Hematopoietic multipotent progenitor cell treated with erythropoietin and hydrocortisone succinate and interleukin-3 and kit ligand, for 4 days (in vitro differentiated cells): ENCODE data around the gene ANXA3.
A peak's percentile ranks its signal among the peaks of the same experiment; 100 is the strongest.
"Not testable (repeated sequence)": the region's sequence is repeated elsewhere in the genome, so short reads cannot be mapped to it uniquely, and the experiment has no call there.

Experiments
- DNase-seq: peaks from one replicate; pipeline ENCODE4 v3.0.0-alpha.2; 2015

The ANXA3 gene, protein sequence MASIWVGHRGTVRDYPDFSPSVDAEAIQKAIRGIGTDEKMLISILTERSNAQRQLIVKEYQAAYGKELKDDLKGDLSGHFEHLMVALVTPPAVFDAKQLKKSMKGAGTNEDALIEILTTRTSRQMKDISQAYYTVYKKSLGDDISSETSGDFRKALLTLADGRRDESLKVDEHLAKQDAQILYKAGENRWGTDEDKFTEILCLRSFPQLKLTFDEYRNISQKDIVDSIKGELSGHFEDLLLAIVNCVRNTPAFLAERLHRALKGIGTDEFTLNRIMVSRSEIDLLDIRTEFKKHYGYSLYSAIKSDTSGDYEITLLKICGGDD

DNA sequence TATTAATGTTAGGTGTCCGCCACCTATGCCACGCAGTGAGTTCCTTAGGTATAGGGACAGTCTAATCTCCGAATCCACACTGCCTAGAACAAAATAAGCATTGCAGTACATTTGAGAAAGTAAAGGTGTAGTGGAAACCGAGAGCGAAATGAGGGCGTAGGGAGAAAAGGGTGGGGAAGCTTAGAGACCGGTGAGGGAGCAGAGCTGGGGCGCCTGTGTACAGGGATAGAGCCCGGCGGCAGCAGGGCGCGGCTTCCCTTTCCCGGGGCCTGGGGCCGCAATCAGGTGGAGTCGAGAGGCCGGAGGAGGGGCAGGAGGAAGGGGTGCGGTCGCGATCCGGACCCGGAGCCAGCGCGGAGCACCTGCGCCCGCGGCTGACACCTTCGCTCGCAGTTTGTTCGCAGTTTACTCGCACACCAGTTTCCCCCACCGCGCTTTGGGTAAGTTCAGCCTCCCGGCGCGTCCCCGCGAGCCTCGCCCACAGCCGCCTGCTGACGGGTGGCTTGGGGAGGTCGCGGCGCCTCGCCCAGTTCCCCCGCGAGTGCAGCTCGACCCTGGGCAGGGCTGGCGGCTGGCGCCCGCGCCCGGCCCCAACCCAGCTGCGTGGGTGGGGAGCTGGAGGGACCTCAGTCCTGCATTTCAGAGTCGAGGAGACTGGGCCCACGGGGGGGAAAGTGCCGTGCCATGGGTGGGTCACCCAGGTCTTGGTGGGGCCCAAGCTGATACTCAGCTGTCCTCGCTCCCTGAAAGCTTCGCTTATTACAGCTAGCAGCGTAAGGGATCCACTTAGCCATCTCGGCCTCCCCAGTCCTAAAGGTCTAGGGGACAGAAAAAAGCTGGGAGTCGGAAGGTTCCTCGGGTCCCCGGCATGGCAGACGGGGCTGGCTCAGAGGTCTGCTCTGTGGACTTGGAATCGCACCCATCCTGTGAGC, at the start of gene ANXA3:
Gene ANXA3 (plus strand): TSS at position 351 of the 932 bp plus-strand sequence. CDS start 2,704 bp downstream, outside the sequence.
- peak; percentile 59 for DNase-seq

DNA sequence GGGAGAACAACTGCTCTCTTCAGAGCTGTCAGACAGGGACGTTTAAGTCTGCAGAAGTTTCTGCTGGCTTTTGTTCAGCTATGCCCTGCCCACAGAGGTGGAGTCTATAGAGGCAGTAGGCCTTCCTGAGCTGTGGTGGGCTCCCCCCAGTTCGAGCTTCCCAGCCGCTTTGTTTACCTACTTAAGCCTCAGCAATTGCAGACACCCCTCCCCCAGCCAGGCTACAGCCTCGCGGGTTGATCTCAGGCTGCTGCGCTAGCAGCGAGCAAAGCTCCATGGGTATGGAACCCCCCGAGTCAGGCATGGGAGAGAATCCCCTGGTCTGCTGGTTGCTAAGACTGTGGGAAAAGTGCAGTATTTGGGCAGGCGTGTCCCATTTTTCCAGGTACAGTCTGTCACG, 45.3 kb upstream of the ANXA3 start:
- not testable (repeated sequence) for DNase-seq

DNA sequence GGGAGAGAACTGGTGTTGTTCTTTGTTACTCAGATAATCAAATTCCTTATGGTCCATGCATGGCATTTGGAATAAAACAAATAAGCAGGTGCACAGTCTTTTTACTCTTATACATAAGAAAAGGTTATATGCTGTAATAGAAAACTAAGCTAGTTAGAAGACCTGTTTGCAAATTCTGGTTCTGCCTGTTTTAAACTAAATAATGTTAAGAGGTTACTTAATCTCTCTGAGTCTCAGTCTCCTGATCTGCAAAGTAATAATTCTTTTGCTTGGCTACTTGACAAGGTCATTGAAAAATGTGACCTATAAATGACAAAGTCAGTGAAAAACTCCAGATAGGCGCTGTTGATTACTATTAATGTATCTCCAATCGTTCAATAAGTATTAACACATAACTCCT, 42.5 kb upstream of the ANXA3 start:
- DNase-seq = no peak

DNA sequence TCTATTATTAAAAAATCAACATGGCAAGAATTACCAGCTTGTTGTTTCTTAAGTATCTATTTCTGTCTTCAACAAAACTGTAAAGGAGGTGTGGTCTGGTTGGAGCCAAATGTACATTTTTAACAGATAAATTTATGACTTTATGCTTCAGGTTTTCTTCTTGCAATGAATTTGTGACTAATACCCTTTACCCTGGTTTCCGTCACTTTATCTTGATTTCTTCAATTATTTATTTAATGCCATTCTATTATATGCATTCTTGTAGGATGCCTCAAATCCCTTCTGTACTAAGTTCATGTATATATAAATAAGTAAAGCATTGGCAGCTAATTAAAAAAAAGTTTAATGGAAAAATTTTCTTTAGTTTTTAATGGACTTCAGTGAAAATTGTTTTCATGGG, 41.5 kb upstream of the ANXA3 start:
- no peak for DNase-seq

DNA sequence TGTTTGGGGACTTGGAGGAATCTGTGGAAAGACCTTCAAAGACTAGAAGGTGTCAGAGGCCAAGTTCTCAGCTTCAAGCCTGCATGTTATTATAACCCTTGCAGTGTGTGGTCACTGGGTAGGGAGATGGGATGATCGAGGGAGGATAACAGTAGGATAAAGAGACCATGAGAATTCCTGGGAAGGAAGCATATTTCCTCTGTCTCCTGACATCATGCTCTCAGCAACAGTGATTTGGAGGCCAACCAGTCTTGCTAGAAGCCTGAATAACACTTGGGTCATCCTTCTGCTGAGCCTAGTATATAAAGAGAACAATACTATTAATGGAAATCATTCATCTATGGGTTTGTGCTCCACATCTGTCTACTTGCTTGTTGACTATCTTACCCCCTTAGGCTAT, 40.9 kb upstream of the ANXA3 start:
- no peak for DNase-seq

DNA sequence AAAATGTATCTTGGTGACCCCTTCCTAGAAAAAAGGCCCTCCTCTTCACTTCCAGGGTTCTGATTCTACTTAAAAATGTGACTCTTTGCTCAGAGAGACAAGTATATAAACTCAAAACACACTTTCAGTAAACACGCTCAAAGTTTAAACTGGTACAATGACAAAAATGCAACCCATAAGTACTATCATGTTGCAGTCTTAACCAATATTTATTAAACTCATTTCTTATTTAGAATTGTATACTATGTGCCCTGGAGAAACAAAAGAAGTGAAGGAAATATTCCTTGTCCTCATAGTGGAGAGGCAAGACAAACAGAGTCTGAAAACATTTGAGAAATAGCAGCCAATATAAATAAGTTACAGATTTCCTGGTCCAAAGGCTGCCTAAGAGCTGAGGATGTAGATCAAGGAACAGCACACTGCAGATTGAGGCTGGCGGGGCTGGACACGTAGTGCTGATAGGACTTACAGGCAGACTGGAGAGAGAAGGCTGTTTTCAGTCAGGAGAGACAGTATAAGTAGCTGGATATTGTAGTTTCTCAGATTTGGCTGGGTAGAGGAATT, 39.1 kb upstream of the ANXA3 start:
- no peak for DNase-seq

DNA sequence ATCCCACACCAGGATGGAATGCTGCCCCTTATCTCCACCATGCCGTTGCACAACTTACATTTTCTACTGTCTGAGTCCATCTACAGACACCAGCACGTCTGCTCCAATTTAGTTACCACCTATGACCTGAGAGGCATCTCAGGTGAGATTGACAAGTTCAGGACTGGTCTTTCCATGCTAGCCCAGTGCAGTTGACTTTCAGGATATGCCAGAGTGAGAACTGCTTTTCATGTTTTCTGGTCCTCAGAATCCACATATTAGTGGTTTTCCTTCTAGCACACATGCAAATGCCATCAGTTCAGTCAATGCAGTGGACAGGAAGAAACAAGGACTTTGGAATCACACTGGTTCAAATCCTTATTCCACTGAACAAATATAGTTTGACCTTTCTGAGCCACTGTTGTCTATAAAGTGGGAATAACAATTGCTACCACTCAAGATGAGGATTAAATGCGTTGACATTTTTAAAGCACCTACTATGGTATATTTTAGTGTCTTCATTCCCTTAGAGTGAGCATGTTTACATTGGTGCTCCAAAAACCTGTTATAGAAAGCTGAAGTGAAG, 38.1 kb upstream of the ANXA3 start:
- DNase-seq = no peak

DNA sequence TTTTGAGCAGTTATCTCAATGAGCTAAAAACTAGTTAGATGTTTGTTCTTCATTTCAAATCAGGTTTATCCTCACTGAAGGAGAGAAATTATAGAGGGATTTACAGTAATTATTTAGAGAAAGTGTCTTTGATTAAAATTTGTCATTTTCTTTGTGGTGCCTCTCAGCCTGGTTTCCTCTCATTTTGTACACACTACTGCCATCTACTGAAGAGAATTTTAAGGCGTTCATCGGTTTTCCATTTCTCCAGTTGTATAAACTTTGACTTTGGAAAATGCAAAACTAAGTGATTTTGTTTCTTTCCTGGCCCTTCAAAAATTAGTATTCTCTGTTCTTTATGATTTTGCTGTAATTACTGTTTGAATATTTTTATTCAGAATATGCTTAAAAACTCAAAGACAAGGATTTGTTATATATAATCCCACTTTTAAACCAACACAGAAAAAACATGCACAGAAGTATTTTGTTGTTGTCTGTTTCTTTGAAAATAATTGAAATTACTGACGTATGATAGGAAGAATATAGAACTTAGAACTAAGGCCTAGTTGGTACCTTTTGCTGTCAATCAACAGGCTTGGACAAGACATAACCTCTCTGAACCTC, 34.4 kb upstream of the ANXA3 start:
- peak; percentile 71 for DNase-seq

DNA sequence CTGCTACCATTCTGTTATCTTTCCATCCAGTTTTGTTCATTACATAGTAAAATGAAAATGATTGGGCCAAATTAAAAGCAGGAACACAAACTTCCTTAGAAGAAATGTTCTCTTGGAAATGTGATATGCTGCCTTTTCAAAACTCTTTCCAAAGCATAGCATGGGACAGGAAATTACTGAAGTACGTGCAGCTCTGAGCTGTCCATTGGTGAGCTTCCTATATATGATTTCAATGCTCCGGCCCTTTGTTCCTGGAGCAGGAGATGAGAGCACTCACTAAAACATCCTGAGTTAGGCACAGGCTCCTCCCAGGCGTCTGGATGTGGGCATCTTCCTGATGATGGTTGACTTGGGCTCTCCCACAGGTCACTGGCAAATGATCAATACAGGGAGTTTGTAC, 33.0 kb upstream of the ANXA3 start:
- peak; percentile 13 for DNase-seq

DNA sequence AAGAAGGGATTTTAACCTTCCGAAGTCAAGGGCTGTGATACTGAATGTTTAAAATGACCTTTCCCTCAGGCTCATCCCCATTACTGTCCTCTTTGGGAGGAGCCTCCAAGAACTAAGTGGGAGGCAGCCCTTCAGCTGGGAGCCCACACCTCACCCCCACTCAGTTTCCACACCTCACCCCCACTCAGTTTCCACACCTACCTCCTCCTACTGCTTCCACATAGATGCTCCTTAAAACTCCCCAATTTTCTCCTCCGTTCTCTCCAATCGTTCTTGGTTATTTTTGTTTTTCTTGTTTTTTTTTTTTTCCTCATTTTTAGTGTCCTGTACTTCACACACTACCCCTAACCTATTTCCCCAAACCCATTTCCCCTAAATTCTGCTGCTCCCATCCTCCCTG, 31.6 kb upstream of the ANXA3 start:
- DNase-seq = no peak

DNA sequence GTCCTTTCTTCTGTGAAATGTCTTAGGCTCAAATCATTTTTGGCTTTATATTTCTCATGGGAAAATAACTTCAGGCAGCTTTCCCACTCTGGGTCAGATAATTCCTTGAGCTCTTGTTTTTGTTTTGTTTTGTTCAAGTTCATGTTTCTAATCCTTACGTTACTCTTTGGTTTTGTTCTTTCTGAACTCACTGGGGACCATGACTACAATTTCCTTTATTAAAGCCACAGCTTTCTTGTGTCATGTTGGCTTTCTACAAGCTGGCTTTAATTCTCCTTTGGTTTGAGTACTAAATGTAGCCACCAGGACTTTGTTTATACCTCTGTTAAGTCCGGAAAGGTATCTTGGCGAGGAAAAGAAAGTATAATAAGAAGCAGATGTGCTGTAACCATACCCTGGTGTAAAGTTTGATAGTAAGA, 30.8 kb upstream of the ANXA3 start:
- no peak for DNase-seq

DNA sequence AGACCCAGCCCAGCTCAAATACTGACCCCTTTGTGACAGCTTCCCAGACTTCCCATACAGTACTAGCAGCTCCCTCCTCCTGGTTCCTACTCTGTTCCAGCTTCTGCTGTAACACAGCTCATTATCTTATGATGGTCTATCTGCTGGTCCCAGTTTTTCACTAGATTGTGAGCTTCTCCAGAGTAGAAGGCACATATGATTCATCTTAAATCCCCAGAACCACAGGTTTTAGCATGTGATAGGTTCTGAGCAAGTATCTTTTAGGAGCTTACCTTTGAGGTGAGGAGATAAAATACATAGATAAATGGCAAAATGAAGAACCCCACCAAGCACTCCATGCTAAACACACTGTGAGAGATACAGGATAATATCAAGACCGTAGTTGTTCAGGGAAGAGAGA, 27.6 kb upstream of the ANXA3 start:
- no peak for DNase-seq

DNA sequence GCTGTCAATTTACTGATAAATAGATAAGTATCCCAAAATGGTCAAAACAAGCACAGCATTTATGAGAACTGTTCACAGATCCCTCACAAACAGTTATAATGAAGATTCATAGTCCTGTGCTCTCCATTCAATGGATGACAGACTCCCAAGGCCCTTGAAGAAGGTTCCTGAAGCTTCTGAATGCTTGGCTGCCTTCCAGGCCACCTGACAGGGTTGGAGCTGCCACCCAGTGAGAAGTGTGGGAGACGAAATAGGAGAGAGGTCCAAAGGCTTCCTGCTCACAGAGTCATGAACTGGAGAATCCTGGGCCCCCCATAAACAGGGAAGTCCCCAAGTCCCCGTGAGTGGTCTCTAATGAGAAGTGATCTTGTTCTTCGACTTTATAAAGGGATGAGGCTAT, 26.0 kb upstream of the ANXA3 start:
- DNase-seq = no peak

DNA sequence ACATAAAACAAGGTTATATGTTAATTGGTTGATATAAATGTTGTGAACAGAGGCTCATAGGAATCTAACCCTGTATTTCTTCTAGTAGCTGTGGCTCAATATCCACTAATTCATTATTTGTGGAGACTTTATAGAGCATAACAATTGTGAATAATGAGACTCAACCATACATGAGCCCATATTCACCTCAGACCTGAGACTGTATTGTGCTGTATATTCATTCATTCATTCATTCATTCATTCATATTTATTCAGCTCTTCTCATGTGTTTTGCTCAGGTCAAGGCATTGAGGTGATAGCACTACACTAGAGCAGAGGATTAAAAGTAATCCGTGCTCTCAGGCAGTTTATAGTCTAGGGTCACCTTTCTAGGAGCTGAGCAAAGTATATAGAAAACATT, 24.5 kb upstream of the ANXA3 start:
- no peak for DNase-seq

DNA sequence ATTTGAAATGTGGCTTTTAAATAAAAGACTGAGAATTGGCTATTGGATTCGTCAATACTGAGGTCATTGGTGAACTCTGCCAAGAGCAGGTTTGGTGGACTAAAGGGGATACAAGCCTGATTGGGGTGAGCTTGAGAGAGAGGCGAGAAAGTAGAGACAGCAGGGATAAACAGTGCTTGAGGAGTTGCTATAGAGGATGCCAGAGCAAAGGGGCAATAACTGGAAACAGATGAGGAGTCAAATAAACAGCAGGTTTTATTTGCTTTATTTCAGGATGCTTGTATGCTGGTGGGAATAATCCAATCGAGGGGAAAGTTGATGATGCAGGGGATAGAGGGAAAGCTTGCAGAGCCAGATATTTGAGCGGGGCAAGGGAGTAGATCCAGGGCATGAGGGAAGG, 24.0 kb upstream of the ANXA3 start:
- DNase-seq = no peak

DNA sequence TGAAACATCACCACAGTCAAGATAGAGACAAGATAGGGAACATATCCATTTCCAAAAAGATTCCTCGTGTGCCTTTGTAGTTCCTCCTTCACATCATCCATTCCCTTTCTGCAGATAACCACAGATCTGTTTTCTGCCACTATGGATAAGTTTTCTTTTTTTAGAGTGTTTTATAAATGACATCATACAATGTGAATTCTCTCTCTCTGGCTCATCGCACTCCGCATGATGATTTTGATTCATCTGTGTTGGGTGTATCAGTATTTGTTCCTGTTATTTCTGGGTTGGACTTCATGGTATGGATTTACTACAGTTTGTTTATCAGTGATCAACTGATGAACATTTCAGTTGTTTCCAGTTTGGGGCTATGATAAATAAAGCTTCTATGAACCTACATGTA, 23.2 kb upstream of the ANXA3 start:
- DNase-seq = no peak

DNA sequence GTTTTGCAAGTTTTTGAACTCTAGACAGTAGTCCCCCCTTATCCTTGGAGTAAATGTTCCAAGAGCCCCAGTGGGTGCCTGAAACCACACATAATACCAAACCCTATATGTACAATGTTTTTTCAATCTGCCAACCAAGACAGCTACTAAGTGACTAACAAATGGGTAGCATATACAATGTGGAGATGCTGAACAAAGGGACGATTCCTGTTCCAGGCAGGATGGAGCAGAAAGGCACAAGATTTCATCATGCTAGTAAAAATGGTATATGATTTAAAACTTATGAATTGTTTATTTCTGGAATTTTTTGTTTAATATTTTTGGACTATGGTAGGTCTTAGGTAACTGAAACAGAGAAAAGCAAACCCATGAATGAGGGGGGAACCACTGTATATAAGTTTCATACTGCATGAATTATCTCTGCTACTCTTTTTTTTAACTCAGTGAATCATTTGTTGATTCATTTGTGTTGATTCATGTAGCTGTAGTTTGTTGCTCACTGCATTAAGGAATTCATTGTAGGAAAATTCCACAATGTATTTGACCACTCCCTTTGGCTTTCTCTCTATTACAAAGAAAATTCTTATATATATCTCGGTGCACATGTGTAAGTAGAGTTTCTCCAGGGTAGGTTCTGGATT, 21.9 kb upstream of the ANXA3 start:
- no peak for DNase-seq

DNA sequence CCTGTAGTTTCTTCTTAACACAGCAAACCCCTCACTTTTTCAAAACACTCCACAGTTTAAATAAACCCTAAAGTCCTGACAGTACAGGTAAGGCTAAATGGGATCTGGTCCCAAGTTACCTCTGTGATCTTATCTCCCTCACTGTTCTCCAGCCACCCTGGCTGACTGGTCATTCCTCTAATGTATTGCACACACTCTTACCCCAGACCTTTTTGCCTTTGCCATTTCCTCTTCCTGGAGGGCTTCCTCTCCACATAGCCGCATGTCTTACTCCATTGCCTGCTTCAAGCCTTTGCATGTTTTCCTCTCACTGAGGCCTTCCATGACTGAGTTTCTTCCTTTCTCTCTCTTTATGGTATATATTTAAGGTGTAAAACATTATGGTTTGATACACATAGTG, 19.5 kb upstream of the ANXA3 start:
- no peak for DNase-seq

DNA sequence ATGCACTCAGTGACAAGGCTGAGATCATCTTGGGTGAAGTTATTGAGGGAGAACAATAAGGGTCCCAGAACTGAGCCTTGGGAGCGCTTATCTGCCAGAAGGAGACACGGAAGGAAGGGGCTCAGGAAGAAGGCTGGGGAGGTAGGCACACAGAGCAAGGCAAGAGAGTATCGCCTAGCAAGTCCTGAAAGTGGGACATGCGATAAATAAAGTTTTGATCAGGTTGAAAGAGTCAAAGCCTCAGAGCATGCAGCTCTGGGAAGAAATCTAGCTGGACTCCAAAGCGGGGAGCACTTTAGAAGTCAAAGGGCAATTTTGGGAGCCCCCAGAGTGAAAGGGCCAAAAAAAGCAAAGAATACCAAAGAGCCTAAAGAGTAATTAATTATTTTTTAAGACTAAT, 17.7 kb upstream of the ANXA3 start:
- DNase-seq = no peak

DNA sequence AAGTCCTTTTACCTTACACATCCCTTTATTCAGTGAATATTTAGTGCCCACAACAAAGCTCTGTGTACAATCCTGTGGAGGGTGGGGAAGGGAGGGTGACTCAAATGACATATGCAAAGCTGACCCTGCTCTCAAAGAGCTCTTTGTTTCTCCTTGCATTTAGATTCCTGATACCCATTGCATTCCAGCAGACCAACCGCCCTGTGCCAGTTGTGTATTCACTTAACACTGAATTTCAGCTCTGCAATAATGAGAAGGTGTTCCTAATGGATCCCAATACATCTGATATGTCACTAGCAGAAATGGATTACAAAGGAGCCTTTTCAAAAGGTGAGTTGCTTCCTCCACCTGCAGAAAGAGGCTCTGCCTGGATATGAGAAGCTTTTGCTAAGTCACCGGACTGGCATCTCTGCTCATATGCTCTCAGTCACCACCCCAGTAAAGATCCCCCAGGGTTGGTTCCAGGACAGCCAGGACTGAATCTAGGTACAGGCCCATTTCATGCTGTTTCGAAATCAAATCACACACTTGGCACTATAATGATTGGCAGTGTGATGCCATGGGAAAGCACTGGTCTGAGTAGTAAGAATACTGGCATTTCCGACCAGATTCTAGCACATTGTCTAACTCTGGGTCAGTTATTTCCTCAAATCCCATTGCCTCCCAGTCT, 17.1 kb upstream of the ANXA3 start:
- DNase-seq = no peak

DNA sequence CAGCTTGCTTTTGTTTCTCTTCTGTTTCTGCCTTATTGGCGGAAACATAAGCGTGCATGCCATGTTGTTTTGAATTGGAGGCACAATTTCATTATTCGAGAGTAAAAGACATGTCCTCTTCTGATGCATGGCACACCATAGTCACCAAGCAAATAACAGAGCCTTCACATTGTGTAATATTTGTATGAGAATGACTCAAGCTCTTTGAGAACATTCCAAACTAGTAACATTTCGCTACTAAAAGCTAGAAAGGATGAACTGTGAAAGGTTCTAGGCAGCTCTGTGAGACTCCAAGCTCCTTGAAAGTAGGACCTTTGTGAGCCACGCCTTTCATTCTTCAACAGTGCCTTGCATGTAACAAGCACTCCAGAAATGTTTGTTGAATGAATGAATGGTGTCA, 9.2 kb upstream of the ANXA3 start:
- DNase-seq = no peak
